DOHH2 (cell line): Measurements from ENCODE around the gene MAGEL2.

Experiments used
- EZH2phosphoT487 ChIP-seq: fragments of 200-600 bp; sonication (generic); IDR thresholded peaks from 2 replicates; pipeline ENCODE4 v1.6.1; 2017; ENCODE audit warnings: borderline replicate concordance, mild to moderate bottlenecking, antibody characterized with exemption, low read length, moderate library complexity, mixed read lengths
- TF ChIP-seq, protein P1 (sequence below): fragments of 200-600 bp; sonication (generic); IDR thresholded peaks from one replicate; pipeline ENCODE4 v1.5.1; 2014; ENCODE audit warnings: antibody characterized with exemption, mild to moderate bottlenecking, low read depth, low read length; ENCODE audit not compliant: poor library complexity, severe bottlenecking

DNA sequence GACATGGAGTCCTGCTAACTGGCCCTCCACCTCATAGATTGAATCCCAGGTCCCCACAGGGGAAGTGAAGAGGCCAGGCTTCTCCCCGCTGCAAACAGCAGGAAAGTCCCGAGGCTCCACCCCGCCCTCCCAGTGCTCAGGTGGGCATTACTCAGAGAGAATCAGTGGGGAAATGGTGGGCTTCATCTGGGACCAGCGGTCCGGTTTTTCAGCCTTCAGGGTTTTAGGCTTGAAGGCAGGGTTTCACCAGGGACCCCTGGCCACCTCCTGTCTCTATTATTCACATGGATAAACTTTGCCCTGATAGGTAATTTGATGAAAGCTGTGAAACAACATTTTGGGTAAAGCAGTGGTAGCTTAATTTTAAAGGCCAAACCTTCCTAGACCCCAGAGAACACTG, 50.9 kb downstream of the MAGEL2 start:
- TF ChIP-seq, protein P1, sequence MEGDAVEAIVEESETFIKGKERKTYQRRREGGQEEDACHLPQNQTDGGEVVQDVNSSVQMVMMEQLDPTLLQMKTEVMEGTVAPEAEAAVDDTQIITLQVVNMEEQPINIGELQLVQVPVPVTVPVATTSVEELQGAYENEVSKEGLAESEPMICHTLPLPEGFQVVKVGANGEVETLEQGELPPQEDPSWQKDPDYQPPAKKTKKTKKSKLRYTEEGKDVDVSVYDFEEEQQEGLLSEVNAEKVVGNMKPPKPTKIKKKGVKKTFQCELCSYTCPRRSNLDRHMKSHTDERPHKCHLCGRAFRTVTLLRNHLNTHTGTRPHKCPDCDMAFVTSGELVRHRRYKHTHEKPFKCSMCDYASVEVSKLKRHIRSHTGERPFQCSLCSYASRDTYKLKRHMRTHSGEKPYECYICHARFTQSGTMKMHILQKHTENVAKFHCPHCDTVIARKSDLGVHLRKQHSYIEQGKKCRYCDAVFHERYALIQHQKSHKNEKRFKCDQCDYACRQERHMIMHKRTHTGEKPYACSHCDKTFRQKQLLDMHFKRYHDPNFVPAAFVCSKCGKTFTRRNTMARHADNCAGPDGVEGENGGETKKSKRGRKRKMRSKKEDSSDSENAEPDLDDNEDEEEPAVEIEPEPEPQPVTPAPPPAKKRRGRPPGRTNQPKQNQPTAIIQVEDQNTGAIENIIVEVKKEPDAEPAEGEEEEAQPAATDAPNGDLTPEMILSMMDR, result no peak
- no peak for TF ChIP-seq EZH2phosphoT487
